NCI-H82 treated with DMSO at 0.1 percent for 48 hours (cell line): Measurements from ENCODE around the gene EFEMP1.
"Not testable (repeated sequence)": the region's sequence is repeated elsewhere in the genome, so short reads cannot be mapped to it uniquely, and the experiment has no call there.

Source experiments
- DNase-seq: peaks from one replicate; lab custom pipeline; 2025; ENCODE audit not compliant: unreplicated experiment; lab: John Stamatoyannopoulos, UW

The EFEMP1 gene

DNA sequence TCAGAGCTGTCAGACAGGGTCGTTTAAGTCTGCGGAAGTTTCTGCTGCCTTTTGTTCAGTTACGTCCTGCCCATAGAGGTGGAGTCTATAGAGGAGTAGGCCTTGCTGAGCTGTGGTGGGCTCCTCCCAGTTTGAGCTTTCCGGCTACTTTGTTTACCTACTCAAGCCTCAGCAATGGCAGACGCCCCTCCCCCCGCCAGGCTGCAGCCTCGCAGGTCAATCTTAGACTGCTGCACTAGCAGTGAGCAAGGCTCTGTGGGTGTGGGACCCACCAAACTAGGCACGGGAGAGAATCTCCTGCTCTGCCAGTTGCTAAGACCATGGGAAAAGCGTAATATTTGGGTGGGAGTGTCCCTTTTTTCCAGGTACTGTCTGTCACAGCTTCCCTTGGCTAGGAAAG is 86.5 kb downstream of the EFEMP1 start:
- DNase-seq, result no peak

GRCh38 chr2:55831671-55832410 is 91.7 kb downstream of the EFEMP1 start:
- DNase-seq, result not testable (repeated sequence)

- DNase-seq, result no peak
These were observed 95.7 kb downstream of the EFEMP1 start for GRCh38 chr2:55827855-55828254.

- not testable (repeated sequence) for DNase-seq
These were observed 96.2 kb downstream of the EFEMP1 start for GRCh38 chr2:55827428-55827827.

GRCh38 chr2:55826246-55826645 is 97.3 kb downstream of the EFEMP1 start:
- DNase-seq, result no peak

DNA sequence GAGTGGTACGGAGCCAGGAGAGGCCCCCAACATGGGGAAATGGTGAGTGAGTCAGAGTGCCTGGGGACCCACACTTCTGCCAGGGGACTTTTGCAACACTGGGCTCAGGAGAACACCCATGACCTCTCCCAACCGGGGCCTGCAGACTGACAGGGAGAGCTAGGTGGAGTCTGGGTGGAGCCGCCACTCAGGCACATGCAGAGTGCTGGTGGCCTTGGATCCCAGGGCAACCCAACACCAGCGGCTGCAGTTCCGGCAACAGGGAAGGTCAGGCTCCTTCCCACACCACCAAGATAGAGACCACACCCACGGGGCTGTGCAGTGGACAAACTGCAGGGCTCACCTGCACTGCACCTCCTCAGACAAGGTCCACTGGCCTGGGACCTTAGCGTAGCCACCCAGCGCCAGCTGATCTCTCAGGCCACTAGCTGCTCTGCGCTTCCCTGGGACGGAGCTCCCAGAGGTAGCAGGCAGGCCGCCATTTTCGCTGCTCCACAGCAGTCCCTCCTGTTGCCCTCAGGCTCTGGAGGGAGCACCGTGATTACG is 99.0 kb downstream of the EFEMP1 start:
- no peak for DNase-seq
